ENCODE data around the gene GLRX3. TPM values are rescaled to one million over a fixed set of nuclear protein-coding genes. Genes with fewer than 3 reads are reported as not detected.

Gene GLRX3
- total RNA-seq, 1 experiment from 2014 or later = 191 TPM

DNA sequence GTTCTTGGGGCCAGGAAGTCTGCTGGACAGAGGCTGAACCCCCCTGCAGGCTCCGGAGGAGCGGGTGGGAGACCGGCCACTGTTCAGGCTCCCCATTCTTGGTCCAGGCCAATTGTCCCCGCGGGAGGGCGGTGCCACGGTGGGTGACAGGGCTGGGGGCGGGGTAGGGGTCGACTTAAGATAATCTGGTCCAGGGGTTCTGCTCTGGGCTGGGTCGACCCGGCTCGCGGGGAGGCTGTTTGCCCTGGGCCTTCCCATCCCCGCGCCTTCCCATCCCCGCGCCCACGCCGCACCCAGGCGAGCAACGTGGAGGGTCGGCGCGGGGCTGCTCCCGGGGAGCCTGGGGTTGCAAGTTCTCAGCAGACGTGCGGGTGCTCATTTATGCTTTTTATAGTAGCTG, 7.3 kb upstream of the GLRX3 start:
- no TSS peak for BruUV-seq (replicated peaks)
- H3K36me3 ChIP-seq (ENCODE audit: control insufficient read depth, insufficient read depth, low read length) = no peaks in the 10 kb centered on the region
- H3K27ac Mint-ChIP-seq (ENCODE audit: unreplicated experiment) = no peak overlapping the region
- no peaks in the 10 kb centered on the region for H3K4me1 ChIP-seq
- DNase-seq = no peak
- no peaks in the 10 kb centered on the region for H3K27me3 Mint-ChIP-seq (ENCODE audit: insufficient read depth, unreplicated experiment)
- H3K27me3 ChIP-seq (replicated peaks; ENCODE audit: control insufficient read depth, insufficient read depth, low read length) = no peaks in the 10 kb centered on the region
- no peaks in the 10 kb centered on the region for H3K9me3 ChIP-seq
- intact Hi-C loops (cut with micrococcal nuclease; ENCODE audit: unreplicated experiment) = loop anchor here (1.0 kb wide), 1 partner anchor 18 kb away; no protein-coding TSS in a partner anchor
- H3K4me3 ChIP-seq (ENCODE audit: low read depth, low read length) = no peak overlapping the region
- no peaks in the 10 kb centered on the region for H3K9me3 Mint-ChIP-seq (ENCODE audit: unreplicated experiment)
- H3K4me1 Mint-ChIP-seq (ENCODE audit: low read depth, unreplicated experiment) = peaks cover 7% of the 10 kb centered on the region
- H3K4me3 Mint-ChIP-seq (ENCODE audit: unreplicated experiment) = no peak overlapping the region
- H3K36me3 Mint-ChIP-seq (ENCODE audit: insufficient read depth, unreplicated experiment) = no peaks in the 10 kb centered on the region
- CTCF ChIA-PET = no interaction called here
- POLR2A ChIA-PET = interaction anchor here (1.7 kb wide), 1 partner anchor 18 kb away, joined by 15 read pairs; the partner anchor contains the start of gene C10orf143
- TF ChIP-seq, protein P1, sequence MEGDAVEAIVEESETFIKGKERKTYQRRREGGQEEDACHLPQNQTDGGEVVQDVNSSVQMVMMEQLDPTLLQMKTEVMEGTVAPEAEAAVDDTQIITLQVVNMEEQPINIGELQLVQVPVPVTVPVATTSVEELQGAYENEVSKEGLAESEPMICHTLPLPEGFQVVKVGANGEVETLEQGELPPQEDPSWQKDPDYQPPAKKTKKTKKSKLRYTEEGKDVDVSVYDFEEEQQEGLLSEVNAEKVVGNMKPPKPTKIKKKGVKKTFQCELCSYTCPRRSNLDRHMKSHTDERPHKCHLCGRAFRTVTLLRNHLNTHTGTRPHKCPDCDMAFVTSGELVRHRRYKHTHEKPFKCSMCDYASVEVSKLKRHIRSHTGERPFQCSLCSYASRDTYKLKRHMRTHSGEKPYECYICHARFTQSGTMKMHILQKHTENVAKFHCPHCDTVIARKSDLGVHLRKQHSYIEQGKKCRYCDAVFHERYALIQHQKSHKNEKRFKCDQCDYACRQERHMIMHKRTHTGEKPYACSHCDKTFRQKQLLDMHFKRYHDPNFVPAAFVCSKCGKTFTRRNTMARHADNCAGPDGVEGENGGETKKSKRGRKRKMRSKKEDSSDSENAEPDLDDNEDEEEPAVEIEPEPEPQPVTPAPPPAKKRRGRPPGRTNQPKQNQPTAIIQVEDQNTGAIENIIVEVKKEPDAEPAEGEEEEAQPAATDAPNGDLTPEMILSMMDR (IDR thresholded peaks at IDR 0.05; ENCODE audit: insufficient read depth in 1 of 2, low read depth in 1 of 2, low read length in 1 of 2, severe bottlenecking in 1 of 2, unreplicated experiment in 1 of 2) = no peak

DNA sequence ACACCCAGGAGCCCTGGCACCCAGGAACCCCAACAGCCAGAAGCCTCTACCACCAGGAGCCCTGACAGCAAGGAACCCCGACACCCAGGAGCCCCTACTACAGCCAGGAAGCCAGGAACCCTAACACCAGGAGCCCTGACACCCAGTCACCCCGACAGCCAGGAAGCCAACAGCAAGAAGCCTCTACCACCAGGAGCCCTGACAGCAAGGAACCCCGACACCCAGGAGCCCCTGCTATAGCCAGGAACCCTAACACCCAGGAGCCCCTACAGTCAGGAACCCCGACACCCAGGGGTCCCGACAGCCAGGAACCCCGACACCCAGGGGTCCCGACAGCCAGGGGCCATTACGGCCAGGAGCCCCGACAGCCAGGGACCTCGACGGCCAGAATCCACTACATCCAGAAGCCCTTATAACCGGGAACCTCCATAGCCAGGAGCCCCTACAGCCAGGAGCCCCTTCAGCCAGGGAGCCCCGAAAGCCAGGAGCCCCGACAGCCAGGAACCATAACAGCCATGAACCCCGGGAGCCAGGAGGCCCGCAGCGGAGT, 440 bp upstream of the GLRX3 start:
- Histone ChIP-seq H3K4me3 (ENCODE audit: low read depth, low read length) (peak overlapping the region; percentile 95), H3K36me3 (ENCODE audit: control insufficient read depth, insufficient read depth, low read length) (no peaks in the 10 kb centered on the region), H3K9me3 (no peaks in the 10 kb centered on the region), H3K27me3 (replicated peaks; ENCODE audit: control insufficient read depth, insufficient read depth, low read length) (no peaks in the 10 kb centered on the region), H3K4me1 (peaks cover 10% of the 10 kb centered on the region)
- Mint-ChIP-seq H3K36me3 (ENCODE audit: insufficient read depth, unreplicated experiment) (peaks cover 25% of the 10 kb centered on the region), H3K27ac (ENCODE audit: unreplicated experiment) (peak overlapping the region; percentile 50), H3K4me3 (ENCODE audit: unreplicated experiment) (peak overlapping the region; percentile 84), H3K9me3 (ENCODE audit: unreplicated experiment) (no peaks in the 10 kb centered on the region), H3K27me3 (ENCODE audit: insufficient read depth, unreplicated experiment) (no peaks in the 10 kb centered on the region), H3K4me1 (ENCODE audit: low read depth, unreplicated experiment) (peaks cover 7% of the 10 kb centered on the region)
- TF ChIP-seq, protein P1 (IDR thresholded peaks at IDR 0.05; ENCODE audit: insufficient read depth in 1 of 2, low read depth in 1 of 2, low read length in 1 of 2, severe bottlenecking in 1 of 2, unreplicated experiment in 1 of 2) = no peak
- CTCF ChIA-PET = interaction anchor here (1.1 to 2.5 kb wide), 2 partner anchors 8 to 25 kb away, joined by 7 to 33 read pairs; partner anchors contain the start of gene C10orf143
- no peak for DNase-seq
- intact Hi-C loops (cut with micrococcal nuclease; ENCODE audit: unreplicated experiment) = loop anchor here (1.0 to 2.0 kb wide), 2 partner anchors 24 to 43 kb away; no protein-coding TSS in a partner anchor
- BruUV-seq (replicated peaks) = TSS peak; percentile 55
- POLR2A ChIA-PET = interaction anchor here (0.6 to 1.9 kb wide), 3 partner anchors 8 to 36 kb away, joined by 3 to 66 read pairs (median 5); partner anchors contain the start of gene C10orf143

DNA sequence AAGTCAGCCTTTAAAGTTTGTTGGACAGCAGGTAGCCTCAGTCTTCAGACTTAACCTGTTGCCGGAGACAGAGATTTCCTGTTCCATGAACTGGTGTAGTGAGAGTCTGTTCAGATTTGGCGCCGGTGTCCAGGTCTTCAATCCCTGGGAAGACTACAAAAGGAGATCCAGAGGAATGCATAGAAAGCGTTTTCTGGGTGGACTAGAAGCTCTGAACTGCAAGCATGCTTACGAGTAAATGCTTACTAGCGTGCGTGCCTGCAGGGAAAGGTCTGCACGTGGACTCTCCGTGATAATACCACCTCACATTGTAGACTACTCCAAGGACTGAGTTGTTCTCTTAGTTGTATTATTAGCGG, 878 bp downstream of the GLRX3 start:
- no peaks in the 10 kb centered on the region for H3K9me3 ChIP-seq
- Mint-ChIP-seq H3K27ac (ENCODE audit: unreplicated experiment) (peak overlapping the region; percentile 34), H3K36me3 (ENCODE audit: insufficient read depth, unreplicated experiment) (peaks cover 32% of the 10 kb centered on the region), H3K9me3 (ENCODE audit: unreplicated experiment) (no peaks in the 10 kb centered on the region), H3K4me3 (ENCODE audit: unreplicated experiment) (peak overlapping the region; percentile 84), H3K27me3 (ENCODE audit: insufficient read depth, unreplicated experiment) (no peaks in the 10 kb centered on the region), H3K4me1 (ENCODE audit: low read depth, unreplicated experiment) (peaks cover 8% of the 10 kb centered on the region)
- H3K4me1 ChIP-seq = peaks cover 10% of the 10 kb centered on the region
- DNase-seq = peak in 1 of 2 experiments; percentile 13
- no peaks in the 10 kb centered on the region for H3K36me3 ChIP-seq (ENCODE audit: control insufficient read depth, insufficient read depth, low read length)
- CTCF ChIA-PET = interaction anchor here (0.8 to 2.5 kb wide), 2 partner anchors 26 to 43 kb away, joined by 3 to 33 read pairs; partner anchors contain the start of gene C10orf143
- intact Hi-C loops (cut with micrococcal nuclease; ENCODE audit: unreplicated experiment) = loop anchor here (2.0 kb wide), 1 partner anchor 42 kb away; no protein-coding TSS in a partner anchor
- no peaks in the 10 kb centered on the region for H3K27me3 ChIP-seq (replicated peaks; ENCODE audit: control insufficient read depth, insufficient read depth, low read length)
- POLR2A ChIA-PET = interaction anchor here (1.6 to 1.9 kb wide), 2 partner anchors 9 to 26 kb away, joined by 5 to 66 read pairs; partner anchors contain the start of gene C10orf143
- TF ChIP-seq, protein P1 (IDR thresholded peaks at IDR 0.05; ENCODE audit: insufficient read depth in 1 of 2, low read depth in 1 of 2, low read length in 1 of 2, severe bottlenecking in 1 of 2, unreplicated experiment in 1 of 2) = no peak
- TSS peak; percentile 33 for BruUV-seq (replicated peaks)
- H3K4me3 ChIP-seq (ENCODE audit: low read depth, low read length) = peak overlapping the region; percentile 95
